ENCODE measurements around the gene SELENBP1. TPM values are rescaled to one million over a fixed set of nuclear protein-coding genes. Genes with fewer than 3 reads are reported as not detected.

Gene SELENBP1
- total and polyA plus RNA-seq, 2 of the 13 experiments (the other 11 are each of a cell fraction or from before 2014, with no cell fraction given) = 27.8 to 29.0 TPM

- TF ChIP-seq, protein P1, sequence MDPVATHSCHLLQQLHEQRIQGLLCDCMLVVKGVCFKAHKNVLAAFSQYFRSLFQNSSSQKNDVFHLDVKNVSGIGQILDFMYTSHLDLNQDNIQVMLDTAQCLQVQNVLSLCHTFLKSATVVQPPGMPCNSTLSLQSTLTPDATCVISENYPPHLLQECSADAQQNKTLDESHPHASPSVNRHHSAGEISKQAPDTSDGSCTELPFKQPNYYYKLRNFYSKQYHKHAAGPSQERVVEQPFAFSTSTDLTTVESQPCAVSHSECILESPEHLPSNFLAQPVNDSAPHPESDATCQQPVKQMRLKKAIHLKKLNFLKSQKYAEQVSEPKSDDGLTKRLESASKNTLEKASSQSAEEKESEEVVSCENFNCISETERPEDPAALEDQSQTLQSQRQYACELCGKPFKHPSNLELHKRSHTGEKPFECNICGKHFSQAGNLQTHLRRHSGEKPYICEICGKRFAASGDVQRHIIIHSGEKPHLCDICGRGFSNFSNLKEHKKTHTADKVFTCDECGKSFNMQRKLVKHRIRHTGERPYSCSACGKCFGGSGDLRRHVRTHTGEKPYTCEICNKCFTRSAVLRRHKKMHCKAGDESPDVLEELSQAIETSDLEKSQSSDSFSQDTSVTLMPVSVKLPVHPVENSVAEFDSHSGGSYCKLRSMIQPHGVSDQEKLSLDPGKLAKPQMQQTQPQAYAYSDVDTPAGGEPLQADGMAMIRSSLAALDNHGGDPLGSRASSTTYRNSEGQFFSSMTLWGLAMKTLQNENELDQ (CRISPR knock-in tag; IDR thresholded peaks at IDR 0.05; ENCODE audit: borderline replicate concordance) = no peak
- TF ChIP-seq JUN (CRISPR knock-in tag; IDR thresholded peaks at IDR 0.05) (no peak), RBAK (CRISPR knock-in tag; IDR thresholded peaks at IDR 0.05) (no peak), STAG1 (CRISPR knock-in tag; IDR thresholded peaks at IDR 0.05) (peak; percentile 73), FOSL1 (CRISPR knock-in tag; IDR thresholded peaks at IDR 0.05; ENCODE audit: borderline replicate concordance) (no peak), ZBTB46 (CRISPR knock-in tag; IDR thresholded peaks at IDR 0.05; ENCODE audit: borderline replicate concordance) (no peak), ZMYM4 (CRISPR knock-in tag; IDR thresholded peaks at IDR 0.05) (peak; percentile 53; the same call in 1 of the 2 replicates), TEAD2 (CRISPR knock-in tag; IDR thresholded peaks at IDR 0.05) (no peak), AHR (CRISPR knock-in tag; IDR thresholded peaks at IDR 0.05) (no peak), HNRNPUL1 (IDR thresholded peaks at IDR 0.05; ENCODE audit: low read depth, low read length) (no peak), ZNF83 (CRISPR knock-in tag; IDR thresholded peaks at IDR 0.05; ENCODE audit: borderline replicate concordance) (no peak), NFE2L2 (IDR thresholded peaks at IDR 0.05; ENCODE audit: low read length) (no peak), BRD4 (CRISPR knock-in tag; IDR thresholded peaks at IDR 0.05) (no peak), ZNF484 (CRISPR knock-in tag; IDR thresholded peaks at IDR 0.05; ENCODE audit: borderline replicate concordance, low read depth) (no peak), RFX3 (CRISPR knock-in tag; IDR thresholded peaks at IDR 0.05) (no peak), BRCA1 (CRISPR knock-in tag; IDR thresholded peaks at IDR 0.05) (no peak), PHF21A (CRISPR knock-in tag; IDR thresholded peaks at IDR 0.05) (no peak; the same call in 1 of the 2 replicates), ZMAT3 (CRISPR knock-in tag; conservative IDR thresholded peaks at IDR 0.05) (no peak), ZNF3 (CRISPR knock-in tag; IDR thresholded peaks at IDR 0.05) (no peak), KAT8 (CRISPR knock-in tag; IDR thresholded peaks at IDR 0.05) (peak; percentile 89), REXO4 (CRISPR knock-in tag; IDR thresholded peaks at IDR 0.05; ENCODE audit: borderline replicate concordance) (no peak), ESRRA (CRISPR knock-in tag; IDR thresholded peaks at IDR 0.05; ENCODE audit: low read depth) (peak; percentile 55; the same call in 1 of the 2 replicates)
- TF ChIP-seq, protein P2, sequence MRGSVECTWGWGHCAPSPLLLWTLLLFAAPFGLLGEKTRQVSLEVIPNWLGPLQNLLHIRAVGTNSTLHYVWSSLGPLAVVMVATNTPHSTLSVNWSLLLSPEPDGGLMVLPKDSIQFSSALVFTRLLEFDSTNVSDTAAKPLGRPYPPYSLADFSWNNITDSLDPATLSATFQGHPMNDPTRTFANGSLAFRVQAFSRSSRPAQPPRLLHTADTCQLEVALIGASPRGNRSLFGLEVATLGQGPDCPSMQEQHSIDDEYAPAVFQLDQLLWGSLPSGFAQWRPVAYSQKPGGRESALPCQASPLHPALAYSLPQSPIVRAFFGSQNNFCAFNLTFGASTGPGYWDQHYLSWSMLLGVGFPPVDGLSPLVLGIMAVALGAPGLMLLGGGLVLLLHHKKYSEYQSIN (CRISPR knock-in tag; IDR thresholded peaks at IDR 0.05; ENCODE audit: borderline replicate concordance) = no peak
- TF ChIP-seq, protein P3, sequence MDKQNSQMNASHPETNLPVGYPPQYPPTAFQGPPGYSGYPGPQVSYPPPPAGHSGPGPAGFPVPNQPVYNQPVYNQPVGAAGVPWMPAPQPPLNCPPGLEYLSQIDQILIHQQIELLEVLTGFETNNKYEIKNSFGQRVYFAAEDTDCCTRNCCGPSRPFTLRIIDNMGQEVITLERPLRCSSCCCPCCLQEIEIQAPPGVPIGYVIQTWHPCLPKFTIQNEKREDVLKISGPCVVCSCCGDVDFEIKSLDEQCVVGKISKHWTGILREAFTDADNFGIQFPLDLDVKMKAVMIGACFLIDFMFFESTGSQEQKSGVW (CRISPR knock-in tag; IDR thresholded peaks at IDR 0.05; ENCODE audit: borderline replicate concordance) = no peak
- TF ChIP-seq, protein P4, sequence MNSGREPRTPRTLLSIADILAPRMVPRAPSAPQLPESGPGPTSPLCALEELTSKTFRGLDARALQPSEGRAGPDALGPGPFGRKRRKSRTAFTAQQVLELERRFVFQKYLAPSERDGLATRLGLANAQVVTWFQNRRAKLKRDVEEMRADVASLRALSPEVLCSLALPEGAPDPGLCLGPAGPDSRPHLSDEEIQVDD (CRISPR knock-in tag; IDR thresholded peaks at IDR 0.05; ENCODE audit: borderline replicate concordance) = 0 out of 2 replicates have a peak, but pooled peaks have one; percentile 57
Observed at GRCh38 chr1:151399324-151400171, 27.0 kb upstream of the SELENBP1 start, which contains the start of gene PSMB4 (continued).
